K562 (cell line): ENCODE data around the gene SLC22A1. TPM values are rescaled to one million over a fixed set of nuclear protein-coding genes. Genes with fewer than 3 reads are reported as not detected.

ENCODE experiments used
- ATAC-seq: fragments of 200-7000 bp; cut with Tn5 transposase; 3 replicates; pipeline ENCODE4 v1.9.1; 2020; ENCODE audit warnings: moderate library complexity
- BruUV-seq: library from RNA; stranded (reverse); fragments of 400-500 nt; replicated peaks from 2 replicates; lab custom pipeline; 2021; lab: Mats Ljungman, UMichigan
- CTCF ChIA-PET: fragments of 300-600 bp; formaldehyde crosslinking; extraction: SDS; loops from one replicate; lab custom pipeline; 2021; ENCODE audit warnings: low intra/inter-chr PET ratio; lab: Yijun Ruan, JAX
- POLR2A ChIA-PET: fragments of 300-600, 350-650 bp; sonication (Branson Sonifier 250); formaldehyde crosslinking; extraction: SDS; loops from one replicate; lab custom pipeline; 2021; ENCODE audit warnings: antibody characterized with exemption, inconsistent platforms; lab: Yijun Ruan, JAX
- DNase-seq, 4 experiments: peaks; one replicate each; pipeline versions ENCODE4 v3.0.0 to v3.0.0-alpha.2; 2011 to 2018; ENCODE audit warnings: low spot score in 3 of 4, mixed read lengths in 3 of 4; ENCODE audit errors: extremely low read depth in 1 of 4
- FAIRE-seq: peaks from 2 replicates; lab custom pipeline; 2011; peaks lifted over from hg19 to GRCh38; lab: Jason Lieb, UNC
- H2AFZ ChIP-seq: 2 replicates; pipeline ENCODE4 v1.6.0; 2011; ENCODE audit warnings: low read depth, low read length, control low read depth, inconsistent platforms
- H3K27ac ChIP-seq: fragments of 200-600 bp; 3 replicates; pipeline ENCODE4 v1.8.0; 2011; ENCODE audit warnings: low read depth, mild to moderate bottlenecking, control low read depth, inconsistent platforms, low read length, moderate library complexity, mixed read lengths; ENCODE audit errors: extremely low read depth
- H3K27me3 ChIP-seq, 2 experiments: fragments of 300-600 bp in 1 of 2; 2 replicates in 1 of 2; 3 replicates in 1 of 2; pipeline versions ENCODE4 v1.6.0 to v1.8.0; 2011; ENCODE audit warnings: inconsistent platforms in 2 of 2, low read length in 2 of 2, mild to moderate bottlenecking in 1 of 2, mixed read lengths in 1 of 2, moderate library complexity in 1 of 2; ENCODE audit not compliant: control insufficient read depth in 2 of 2, insufficient read depth in 2 of 2
- H3K36me3 ChIP-seq: fragments of 300-600 bp; 3 replicates; pipeline ENCODE4 v1.8.0; 2011; ENCODE audit warnings: mild to moderate bottlenecking, low read length, inconsistent platforms; ENCODE audit not compliant: control insufficient read depth, insufficient read depth
- H3K4me1 ChIP-seq, 2 experiments: fragments of 200-600 bp in 1 of 2; replicated peaks in 1 of 2; 2 replicates in 1 of 2; 3 replicates in 1 of 2; pipeline versions ENCODE4 v1.5.1 to v1.8.0; 2011; ENCODE audit warnings: inconsistent platforms in 2 of 2, low read length in 2 of 2, mild to moderate bottlenecking in 1 of 2, mixed read lengths in 1 of 2, moderate library complexity in 1 of 2; ENCODE audit not compliant: control insufficient read depth in 2 of 2, insufficient read depth in 2 of 2
- H3K4me2 ChIP-seq: 2 replicates; pipeline ENCODE4 v1.6.1; 2011; ENCODE audit warnings: low read length, control low read depth, inconsistent platforms, mixed read lengths; ENCODE audit not compliant: insufficient read depth
- H3K4me3 ChIP-seq: fragments of 200-600 bp; sonication (generic), shearing (Covaris generic); 2 replicates; pipeline ENCODE4 v1.5.1; 2016; ENCODE audit warnings: control low read depth, inconsistent platforms
- H3K79me2 ChIP-seq: fragments of 200-600 bp; 3 replicates; pipeline ENCODE4 v1.8.0; 2011; ENCODE audit warnings: low read length, inconsistent platforms; ENCODE audit not compliant: control insufficient read depth, insufficient read depth
- H3K9ac ChIP-seq, 2 experiments: 2 replicates each; pipeline versions ENCODE4 v1.6.0 to v1.6.1; 2011; ENCODE audit warnings: low read depth in 2 of 2, low read length in 2 of 2, control low read depth in 1 of 2, inconsistent platforms in 1 of 2, mild to moderate bottlenecking in 1 of 2, mixed read lengths in 1 of 2; ENCODE audit not compliant: insufficient read depth in 1 of 2
- H3K9me1 ChIP-seq: one replicate; pipeline ENCODE4 v1.6.0; 2011; ENCODE audit warnings: inconsistent platforms, mild to moderate bottlenecking, low read length, moderate library complexity; ENCODE audit not compliant: control insufficient read depth, insufficient read depth
- H3K9me3 ChIP-seq: replicated peaks from 2 replicates; pipeline ENCODE4 v1.5.1; 2011; ENCODE audit warnings: low read depth, low read length, inconsistent platforms; ENCODE audit not compliant: control insufficient read depth, insufficient read depth
- H4K20me1 ChIP-seq: replicated peaks from 2 replicates; pipeline ENCODE4 v1.6.1; 2011; ENCODE audit warnings: low read length, inconsistent platforms, mixed read lengths; ENCODE audit not compliant: control insufficient read depth, insufficient read depth
- ATF2 ChIP-seq: sonication (generic); formaldehyde crosslinking; IDR thresholded peaks from 2 replicates; pipeline ENCODE4 v1.8.1; 2022; ENCODE audit warnings: missing genetic modification reagents
- CHAMP1 ChIP-seq: fragments of 450-650 bp; IDR thresholded peaks from 2 replicates; pipeline ENCODE4 v1.6.1; 2016; ENCODE audit warnings: mild to moderate bottlenecking
- CTCF ChIP-seq, 3 experiments: IDR thresholded peaks in 2 of 3; conservative IDR thresholded peaks in 1 of 3; 2 replicates each; pipeline ENCODE4 v1.5.1; 2011 to 2012; ENCODE audit warnings: low read length in 3 of 3, mild to moderate bottlenecking in 3 of 3, control low read depth in 2 of 3, improper control_type of control experiment in 1 of 3, inconsistent platforms in 1 of 3, low read depth in 1 of 3, mixed read lengths in 1 of 3, moderate library complexity in 1 of 3; ENCODE audit not compliant: insufficient read depth in 2 of 3
- HLTF ChIP-seq: fragments of 450-650 bp; IDR thresholded peaks from 2 replicates; pipeline ENCODE4 v1.6.1; 2016
- MCM3 ChIP-seq: fragments of 450-650 bp; IDR thresholded peaks from 2 replicates; pipeline ENCODE4 v1.6.1; 2016
- RBM39 ChIP-seq: fragments of 200-400 bp; formaldehyde crosslinking; optimal IDR thresholded peaks from 2 replicates; pipeline ENCODE3; 2018; ENCODE audit warnings: low read depth, low read length
- SMARCA4 ChIP-seq: fragments of 450-650 bp; IDR thresholded peaks from 2 replicates; pipeline ENCODE4 v1.6.1; 2016
- ZNF586 ChIP-seq: fragments of 450-650 bp; formaldehyde crosslinking; conservative IDR thresholded peaks from 2 replicates; pipeline ENCODE4 v1.4.0; 2020; ENCODE audit warnings: mild to moderate bottlenecking, moderate library complexity
- WGBS: fragments of 100-300 bp; shearing (Covaris generic); methylation state at CpG from one replicate; pipeline ENCODE4 v1.1.6; 2016; ENCODE audit warnings: low coverage, mixed read lengths; ENCODE audit not compliant: insufficient coverage; ENCODE audit errors: missing lambda C conversion rate; 5-methylcytosine and 5-hydroxymethylcytosine counted together
- in situ Hi-C: fragments of 300-500 bp; cut with MboI; formaldehyde crosslinking; loops from 4 replicates; pipeline ENCODE4 v1.15.0; 2018; ENCODE audit warnings: inconsistent platforms, mixed read lengths
- intact Hi-C: fragments of 100-400 bp; cut with micrococcal nuclease; formaldehyde crosslinking; loops from 2 replicates; pipeline ENCODE4 v1.14.2; 2022
- polyA plus RNA-seq, 8 experiments: library from polyadenylated mRNA; depleted of rRNA in 4 of 8; stranded (reverse) in 5 of 8; unstranded in 3 of 8; fragments of >200 nt; fragmentation: Nextera tagmentation in 2 of 8; fragmentation: Illumina TruSeq in 1 of 8; extraction: Ambion mirVana in 2 of 8; extraction: Trizol in 1 of 8; gene quantifications; 2 replicates each; pipeline versions ENCODE4 v1.2.1 to v1.2.3, GENCODE V29; 2011 to 2014; ENCODE audit warnings: inconsistent platforms in 1 of 8, missing spikeins in 1 of 8
- total RNA-seq, 7 experiments: library from RNA; depleted of rRNA in 6 of 7; stranded (reverse); fragments of >200 nt in 6 of 7; fragmentation: Illumina TruSeq in 2 of 7; extraction: Trizol in 2 of 7; gene quantifications; 2 replicates each; pipeline versions ENCODE4 v1.2.1 to v1.2.3, GENCODE V29; 2011 to 2021; ENCODE audit warnings: low replicate concordance in 1 of 7

The SLC22A1 gene
- total and polyA plus RNA-seq, 9 of the 15 experiments (the other 6 are each of a cell fraction or from before 2014, with no cell fraction given): 0.11 to 0.60 (median 0.26) TPM; not detected in 4

GRCh38 chr6:160167604-160168399 is 46.2 kb downstream of the SLC22A1 start:
- Histone ChIP-seq H3K4me3 (no peak overlapping the region), H3K4me1 (no peaks in the 10 kb centered on the region), H3K4me2 (no peak overlapping the region), H3K79me2 (no peaks in the 10 kb centered on the region), H2AFZ (no peak overlapping the region), H4K20me1 (no peaks in the 10 kb centered on the region), H3K9me3 (no peaks in the 10 kb centered on the region), H3K36me3 (no peaks in the 10 kb centered on the region), H3K27me3 (peaks cover 5 to 21% of the 10 kb centered on the region in 2 experiments; a peak in 3 of 5 replicates)
- DNase-seq: no peak
- intact Hi-C loops: no loop called here
- no peak for TF ChIP-seq ZNF586 (CRISPR knock-in tag)
- no peak for TF ChIP-seq HLTF
- no peak for TF ChIP-seq ATF2 (CRISPR knock-in tag)
- TF ChIP-seq SMARCA4: no peak
- TF ChIP-seq CTCF (IDR thresholded peaks at IDR 0.05 in 2 of 3, conservative IDR thresholded peaks at IDR 0.05 in 1 of 3; ENCODE audit: insufficient read depth in 2 of 3, low read depth in 1 of 3, low read length in 3 of 3): 0 out of 6 replicates have a peak, but pooled peaks of 1 of the 3 experiments have one; percentile 1
- TF ChIP-seq CHAMP1: no peak
- TF ChIP-seq RBM39: no peak
- TF ChIP-seq MCM3: no peak
- TF ChIP-seq, all 486 proteins: peak for 1
- FAIRE-seq (peak; percentile 19), ATAC-seq (no peak; the same call in 2 of the 3 replicates)
- ChIA-PET CTCF (interaction anchor here (0.6 kb wide), 1 partner anchor 305 kb away, joined by 3 read pairs; no protein-coding TSS in a partner anchor), POLR2A (interaction anchor here (0.6 kb wide), 1 partner anchor 351 kb away, joined by 3 read pairs; no protein-coding TSS in a partner anchor)
- H3K9me1 ChIP-seq: no peaks in the 10 kb centered on the region
- no peak overlapping the region for H3K9ac ChIP-seq
- WGBS: 2% methylated on average over 6 of the region's 7 CpGs
- in situ Hi-C loops: no loop called here
- no peak overlapping the region for H3K27ac ChIP-seq
- BruUV-seq: no TSS peak
